Activated naive CD8-positive, alpha-beta T cell treated with anti-CD3 and anti-CD28 coated beads, Interleukin-2, amount 50 U/mL, for 16 hours (primary cell): ENCODE measurements around the gene MXRA7.
"Not testable (repeated sequence)": the region's sequence is repeated elsewhere in the genome, so short reads cannot be mapped to it uniquely, and the experiment has no call there.

Experiments
- DNase-seq: peaks from one replicate; pipeline ENCODE4 v3.0.0-alpha.2; 2020; ENCODE audit warnings: low read depth, low spot score

Gene MXRA7

GRCh38 chr17:76735586-76736348 is 25.0 kb upstream of the MXRA7 start:
- no peak for DNase-seq

GRCh38 chr17:76735006-76735405 is 24.2 kb upstream of the MXRA7 start:
- no peak for DNase-seq

GRCh38 chr17:76734080-76734840 is 23.5 kb upstream of the MXRA7 start:
- no peak for DNase-seq

GRCh38 chr17:76733618-76733957 is 22.8 kb upstream of the MXRA7 start:
- DNase-seq = no peak

- no peak for DNase-seq
These were observed 22.2 kb upstream of the MXRA7 start for GRCh38 chr17:76732734-76733617.

GRCh38 chr17:76731800-76732733 is 21.3 kb upstream of the MXRA7 start:
- not testable (repeated sequence) for DNase-seq

- no peak for DNase-seq
These were observed 17.1 kb upstream of the MXRA7 start for GRCh38 chr17:76727745-76728456.

- peak; percentile 49 for DNase-seq
These were observed 16.3 kb upstream of the MXRA7 start, which contains the start of gene METTL23 for GRCh38 chr17:76726776-76727718. TSS of gene METTL23 (plus strand) at chr17:76726839. CDS start at chr17:76729711, 2,872 bp downstream.

- DNase-seq = peak; percentile 83
These were observed 15.5 kb upstream of the MXRA7 start, which contains the start of gene JMJD6 for GRCh38 chr17:76726231-76726775. TSS of gene JMJD6 (minus strand) at chr17:76726606. CDS start at chr17:76726475, 131 bp downstream.

- DNase-seq = peak; percentile 46
These were observed 14.9 kb upstream of the MXRA7 start for GRCh38 chr17:76725580-76726230.

- no peak for DNase-seq
These were observed 13.0 kb upstream of the MXRA7 start for GRCh38 chr17:76723812-76724211.

GRCh38 chr17:76722977-76723376 is 12.2 kb upstream of the MXRA7 start:
- not testable (repeated sequence) for DNase-seq

- no peak for DNase-seq
These were observed 11.5 kb upstream of the MXRA7 start for GRCh38 chr17:76722279-76722678.

- no peak for DNase-seq
These were observed 10.7 kb upstream of the MXRA7 start for GRCh38 chr17:76721463-76721862.

GRCh38 chr17:76720941-76721340 is 10.2 kb upstream of the MXRA7 start:
- no peak for DNase-seq

- no peak for DNase-seq
These were observed 9.4 kb upstream of the MXRA7 start for GRCh38 chr17:76720211-76720610.

GRCh38 chr17:76718516-76718915 is 7.8 kb upstream of the MXRA7 start:
- DNase-seq = no peak

- no peak for DNase-seq
These were observed 6.1 kb upstream of the MXRA7 start for GRCh38 chr17:76716839-76717215.
